Testis (tissue), 3 donors: ENCODE data around the gene WAC. TPM values are rescaled to one million over a fixed set of nuclear protein-coding genes. Genes with fewer than 3 reads are reported as not detected.

Experiments
- DNase-seq: peaks from one replicate; pipeline ENCODE4 v3.0.0-alpha.2; 2019
- H3K27ac ChIP-seq, 2 donors: fragments of 200-600 bp; sonication (generic); one replicate each; pipeline ENCODE4 v1.5.1; 2019
- H3K27me3 ChIP-seq: fragments of 200-600 bp; sonication (generic); one replicate; pipeline ENCODE4 v1.5.1; 2019
- H3K36me3 ChIP-seq: fragments of 200-600 bp; sonication (generic); one replicate; pipeline ENCODE4 v1.5.1; 2017; ENCODE audit warnings: low read depth; ENCODE audit errors: missing control alignments
- H3K4me1 ChIP-seq: fragments of 200-600 bp; sonication (generic); one replicate; pipeline ENCODE4 v1.5.1; 2019
- H3K4me3 ChIP-seq, 2 donors: fragments of 200-600 bp; sonication (generic); one replicate each; pipeline ENCODE4 v1.5.1; 2017 to 2019
- H3K9me3 ChIP-seq: fragments of 200-600 bp; sonication (generic); one replicate; pipeline ENCODE4 v1.5.1; 2017
- POLR2A ChIP-seq: fragments of 450-650 bp; IDR thresholded peaks from one replicate; pipeline ENCODE4 v1.6.1; 2017; ENCODE audit warnings: antibody characterized with exemption, mild to moderate bottlenecking, moderate library complexity
- WGBS, 2 donors: methylation state at CpG; one replicate each; pipeline ENCODE4 v1.1.5; 2018; 5-methylcytosine and 5-hydroxymethylcytosine counted together
- intact Hi-C: fragments of 100-400 bp; cut with DNase I; formaldehyde crosslinking; loops from one replicate; pipeline ENCODE4 v1.15.1; 2023; ENCODE audit warnings: low total_unique reads
- polyA plus RNA-seq: library from polyadenylated mRNA; stranded (reverse); fragments of 350-450 nt; fragmentation: Illumina TruSeq; extraction: RNeasy Lipid Tissue Mini Kit (QIAGEN cat#74804); gene quantifications from one replicate; pipeline ENCODE4 v1.2.3, GENCODE V29; 2014; ENCODE audit warnings: low read depth, low replicate concordance; ENCODE audit not compliant: insufficient read depth
- total RNA-seq, 2 donors: library from RNA; depleted of rRNA; stranded (reverse); fragments of >200 nt; gene quantifications; one replicate each; pipeline ENCODE4 v1.2.3, GENCODE V29; 2016
- TF ChIP-seq, protein P1 (sequence below), 3 experiments: fragments of 450-650 bp in 2 of 3; fragments of 200-600 bp in 1 of 3; sonication (generic) in 1 of 3; IDR thresholded peaks; one replicate each; pipeline ENCODE4 v1.5.1; 2016 to 2019; ENCODE audit warnings: antibody characterized with exemption in 3 of 3, mild to moderate bottlenecking in 2 of 3, moderate library complexity in 1 of 3

WAC gene
- total and polyA plus RNA-seq, 3 donors from 2014 or later, result 130 to 174 (median 166) TPM

DNA sequence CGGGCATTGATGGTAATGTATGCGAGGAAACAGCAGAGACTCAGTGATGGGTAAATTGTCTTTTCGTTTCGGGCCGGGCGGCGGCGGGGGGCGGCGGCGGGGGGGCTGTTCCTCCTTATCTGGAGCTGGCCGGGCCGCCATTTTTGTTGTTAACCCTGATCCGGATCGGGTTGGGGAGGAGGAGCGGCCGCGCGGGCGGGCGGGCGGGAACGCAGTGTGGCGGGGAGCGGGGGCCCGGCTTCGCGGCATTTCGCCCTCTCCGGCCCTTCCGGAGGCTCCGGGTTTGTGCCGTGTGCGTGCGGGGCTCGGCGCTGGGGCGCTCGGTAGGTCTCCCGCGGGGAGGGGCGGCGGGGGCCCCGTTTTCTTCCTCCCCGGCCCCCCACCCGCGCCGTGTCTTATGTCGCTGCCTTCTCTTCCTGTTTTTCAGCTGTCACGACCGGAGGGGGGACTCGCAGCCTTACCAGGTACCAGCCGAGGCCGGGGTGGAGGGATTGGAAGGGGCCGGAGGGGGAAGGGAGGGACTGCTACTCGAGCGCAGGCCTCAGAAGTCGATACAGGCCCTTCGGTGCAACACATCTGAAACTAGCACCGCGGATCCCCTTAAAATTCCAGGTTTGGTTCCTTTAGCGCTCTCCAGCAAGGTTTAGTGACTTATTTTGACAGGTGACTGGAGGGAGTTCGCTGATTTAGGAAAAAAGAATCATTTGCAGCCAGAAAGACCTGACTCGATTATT, 820 bp downstream of the WAC start:
- Histone ChIP-seq H3K4me1 (peaks cover 13% of the 10 kb centered on the region), H3K9me3 (no peaks in the 10 kb centered on the region), H3K27me3 (no peaks in the 10 kb centered on the region), H3K36me3 (no peaks in the 10 kb centered on the region), H3K4me3 (peak overlapping the region; percentile 93 to 99), H3K27ac (peak overlapping the region; percentile 99 to 100)
- intact Hi-C loops, result no loop called here
- no peak for TF ChIP-seq POLR2A
- TF ChIP-seq, protein P1, sequence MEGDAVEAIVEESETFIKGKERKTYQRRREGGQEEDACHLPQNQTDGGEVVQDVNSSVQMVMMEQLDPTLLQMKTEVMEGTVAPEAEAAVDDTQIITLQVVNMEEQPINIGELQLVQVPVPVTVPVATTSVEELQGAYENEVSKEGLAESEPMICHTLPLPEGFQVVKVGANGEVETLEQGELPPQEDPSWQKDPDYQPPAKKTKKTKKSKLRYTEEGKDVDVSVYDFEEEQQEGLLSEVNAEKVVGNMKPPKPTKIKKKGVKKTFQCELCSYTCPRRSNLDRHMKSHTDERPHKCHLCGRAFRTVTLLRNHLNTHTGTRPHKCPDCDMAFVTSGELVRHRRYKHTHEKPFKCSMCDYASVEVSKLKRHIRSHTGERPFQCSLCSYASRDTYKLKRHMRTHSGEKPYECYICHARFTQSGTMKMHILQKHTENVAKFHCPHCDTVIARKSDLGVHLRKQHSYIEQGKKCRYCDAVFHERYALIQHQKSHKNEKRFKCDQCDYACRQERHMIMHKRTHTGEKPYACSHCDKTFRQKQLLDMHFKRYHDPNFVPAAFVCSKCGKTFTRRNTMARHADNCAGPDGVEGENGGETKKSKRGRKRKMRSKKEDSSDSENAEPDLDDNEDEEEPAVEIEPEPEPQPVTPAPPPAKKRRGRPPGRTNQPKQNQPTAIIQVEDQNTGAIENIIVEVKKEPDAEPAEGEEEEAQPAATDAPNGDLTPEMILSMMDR (IDR thresholded peaks at IDR 0.05), result no peak
- DNase-seq, result peak; percentile 79
- 0 to 1% methylated on average over 16 to 61 of the region's 64 CpGs for WGBS, 2 donors

DNA sequence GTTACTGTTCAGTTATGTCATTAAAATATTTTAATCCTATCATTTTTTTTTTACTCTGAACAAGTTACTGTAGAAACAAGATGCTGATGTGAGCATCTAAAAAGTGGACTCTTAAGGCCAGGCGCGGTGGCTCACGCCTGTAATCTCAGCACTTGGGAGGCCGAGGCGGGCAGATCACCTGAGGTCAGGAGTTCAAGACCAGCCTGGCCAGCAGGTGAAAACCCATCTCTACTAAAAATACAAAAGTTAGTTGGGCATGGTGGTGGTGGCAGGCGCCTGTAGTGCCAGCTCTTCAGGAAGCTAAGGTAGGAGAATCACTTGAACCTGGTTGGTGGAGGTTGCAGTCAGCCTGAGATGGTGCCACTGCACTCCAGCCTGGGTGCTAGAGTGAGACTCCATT, 2.9 kb downstream of the WAC start:
- no peak for DNase-seq
- Histone ChIP-seq H3K4me1 (peaks cover 13% of the 10 kb centered on the region), H3K36me3 (no peaks in the 10 kb centered on the region), H3K27me3 (no peaks in the 10 kb centered on the region), H3K4me3 (no peak overlapping the region), H3K27ac (no peak overlapping the region), H3K9me3 (no peaks in the 10 kb centered on the region)
- intact Hi-C loops, result no loop called here
- TF ChIP-seq, protein P1 (IDR thresholded peaks at IDR 0.05), result no peak
- no peak for TF ChIP-seq POLR2A
- WGBS, 2 donors, result 75 to 82% methylated on average over 6 of the region's 6 CpGs

DNA sequence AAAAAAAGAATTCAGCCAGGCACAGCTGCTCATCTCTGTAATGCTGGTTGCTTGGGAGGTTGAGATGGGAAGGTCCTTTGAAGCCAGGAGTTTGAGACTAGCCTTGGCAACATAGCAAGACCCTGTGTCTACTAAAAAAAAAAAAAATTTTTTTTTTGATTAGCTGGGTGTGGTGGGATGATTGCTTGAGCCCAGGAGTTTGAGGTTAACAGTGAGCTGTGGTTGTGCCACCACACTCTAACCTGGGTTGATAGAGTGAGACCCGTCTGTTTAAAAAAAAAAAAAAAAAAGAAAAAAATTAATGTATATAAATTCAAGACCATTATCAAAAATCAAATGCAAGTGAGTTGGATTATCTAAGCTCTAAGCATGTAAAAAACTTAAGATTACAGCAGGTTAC, 5.7 kb downstream of the WAC start:
- Histone ChIP-seq H3K27ac (no peak overlapping the region), H3K27me3 (no peaks in the 10 kb centered on the region), H3K4me3 (no peak overlapping the region), H3K4me1 (peaks cover 18% of the 10 kb centered on the region), H3K36me3 (peaks cover 4% of the 10 kb centered on the region), H3K9me3 (no peaks in the 10 kb centered on the region)
- DNase-seq, result no peak
- 68 to 78% methylated on average over 1 of the region's 1 CpG for WGBS, 2 donors
- TF ChIP-seq POLR2A, result no peak
- TF ChIP-seq, protein P1 (IDR thresholded peaks at IDR 0.05), result no peak
- intact Hi-C loops, result no loop called here

DNA sequence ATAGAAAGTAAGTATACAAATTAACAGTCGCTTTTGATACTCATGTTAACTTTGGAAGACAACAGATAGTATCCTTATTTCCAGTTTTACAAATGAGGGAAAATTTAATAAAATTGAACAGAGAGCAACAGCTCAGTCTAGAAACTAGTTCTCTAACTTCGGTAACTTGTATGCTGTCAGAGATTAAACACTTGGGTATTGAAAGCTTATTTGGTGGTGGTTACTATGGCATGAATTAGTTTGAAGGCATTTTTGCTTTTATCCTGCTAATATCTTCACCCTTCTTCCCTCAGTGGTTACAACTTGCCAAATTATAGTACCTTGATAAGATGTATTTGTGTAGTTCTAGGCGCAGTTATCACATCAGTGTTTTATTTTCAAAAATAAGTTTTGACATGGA, 7.2 kb downstream of the WAC start:
- Histone ChIP-seq H3K36me3 (peaks cover 4% of the 10 kb centered on the region), H3K27me3 (no peaks in the 10 kb centered on the region), H3K4me1 (peaks cover 11% of the 10 kb centered on the region), H3K4me3 (no peak overlapping the region), H3K27ac (no peak overlapping the region), H3K9me3 (no peaks in the 10 kb centered on the region)
- TF ChIP-seq, protein P1 (IDR thresholded peaks at IDR 0.05), result no peak
- no peak for TF ChIP-seq POLR2A
- 71 to 75% methylated on average over 3 of the region's 3 CpGs for WGBS, 2 donors
- DNase-seq, result no peak
- intact Hi-C loops, result no loop called here
